ENCODE data around the gene ZFX.
"Not testable (repeated sequence)": the region's sequence is repeated elsewhere in the genome, so short reads cannot be mapped to it uniquely, and the experiment has no call there.

- TF ChIP-seq EZH2 (IDR thresholded peaks at IDR 0.05; ENCODE audit: borderline replicate concordance, low read depth, low read length, severe bottlenecking) = not testable (repeated sequence)
- TF ChIP-seq, protein P1, sequence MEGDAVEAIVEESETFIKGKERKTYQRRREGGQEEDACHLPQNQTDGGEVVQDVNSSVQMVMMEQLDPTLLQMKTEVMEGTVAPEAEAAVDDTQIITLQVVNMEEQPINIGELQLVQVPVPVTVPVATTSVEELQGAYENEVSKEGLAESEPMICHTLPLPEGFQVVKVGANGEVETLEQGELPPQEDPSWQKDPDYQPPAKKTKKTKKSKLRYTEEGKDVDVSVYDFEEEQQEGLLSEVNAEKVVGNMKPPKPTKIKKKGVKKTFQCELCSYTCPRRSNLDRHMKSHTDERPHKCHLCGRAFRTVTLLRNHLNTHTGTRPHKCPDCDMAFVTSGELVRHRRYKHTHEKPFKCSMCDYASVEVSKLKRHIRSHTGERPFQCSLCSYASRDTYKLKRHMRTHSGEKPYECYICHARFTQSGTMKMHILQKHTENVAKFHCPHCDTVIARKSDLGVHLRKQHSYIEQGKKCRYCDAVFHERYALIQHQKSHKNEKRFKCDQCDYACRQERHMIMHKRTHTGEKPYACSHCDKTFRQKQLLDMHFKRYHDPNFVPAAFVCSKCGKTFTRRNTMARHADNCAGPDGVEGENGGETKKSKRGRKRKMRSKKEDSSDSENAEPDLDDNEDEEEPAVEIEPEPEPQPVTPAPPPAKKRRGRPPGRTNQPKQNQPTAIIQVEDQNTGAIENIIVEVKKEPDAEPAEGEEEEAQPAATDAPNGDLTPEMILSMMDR (IDR thresholded peaks at IDR 0.05; ENCODE audit: borderline replicate concordance, extremely low read depth, low read length, poor library complexity, severe bottlenecking) = not testable (repeated sequence)
These were observed 13.8 kb upstream of the ZFX start for GRCh38 chrX:24135768-24136167.
